ENCODE measurements around the gene LRG1. TPM values are rescaled to one million over a fixed set of nuclear protein-coding genes. Genes with fewer than 3 reads are reported as not detected.

LRG1 gene
- total and polyA plus RNA-seq, 2 experiments from 2014 or later = 0.66 to 0.68 TPM

DNA sequence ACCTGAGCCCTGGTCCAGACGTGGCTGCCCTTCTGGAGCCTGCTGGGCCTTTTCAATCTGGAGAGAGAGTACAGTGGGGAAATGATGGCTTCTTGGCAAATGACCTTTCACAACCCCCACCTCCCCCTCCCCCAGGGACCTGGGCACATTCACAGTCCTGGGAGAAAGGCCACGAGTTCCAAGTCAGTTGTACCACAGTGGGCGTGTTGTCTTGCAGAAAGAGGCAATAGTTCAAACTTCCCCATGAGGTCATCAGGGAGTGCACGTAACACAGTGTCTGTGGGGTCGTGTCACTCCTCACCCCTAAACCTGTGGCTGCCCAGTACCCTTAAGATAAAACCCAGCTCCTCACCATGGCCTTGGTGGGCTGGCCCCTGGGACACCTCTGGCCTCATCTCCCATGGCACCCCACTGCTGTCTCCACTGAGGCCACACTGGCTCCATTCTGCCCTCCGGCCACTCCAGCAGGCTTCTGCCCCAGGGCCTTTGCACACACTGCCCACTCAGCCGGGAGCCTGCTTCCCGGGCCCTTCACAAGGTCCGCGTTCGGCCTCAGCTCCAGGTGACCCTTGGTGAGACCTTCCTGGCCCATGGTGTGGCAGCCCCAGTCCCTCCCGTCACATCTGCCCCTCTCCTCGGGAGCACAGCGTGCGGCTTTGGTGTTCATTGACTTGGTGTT, 34.8 kb downstream of the LRG1 start:
- TF ChIP-seq CTCF (IDR thresholded peaks at IDR 0.05; ENCODE audit: low read depth, low read length) = no peak
- Histone ChIP-seq H3K27me3 (no peaks in the 10 kb centered on the region), H3K36me3 (peaks cover 4% of the 10 kb centered on the region), H3K9me3 (ENCODE audit: low read depth) (no peaks in the 10 kb centered on the region), H3K4me1 (ENCODE audit: low read depth) (no peaks in the 10 kb centered on the region), H3K4me3 (no peak overlapping the region), H3K27ac (no peak overlapping the region)
- no peak for DNase-seq (ENCODE audit: low read depth in 1 of 2, low spot score in 1 of 2)

DNA sequence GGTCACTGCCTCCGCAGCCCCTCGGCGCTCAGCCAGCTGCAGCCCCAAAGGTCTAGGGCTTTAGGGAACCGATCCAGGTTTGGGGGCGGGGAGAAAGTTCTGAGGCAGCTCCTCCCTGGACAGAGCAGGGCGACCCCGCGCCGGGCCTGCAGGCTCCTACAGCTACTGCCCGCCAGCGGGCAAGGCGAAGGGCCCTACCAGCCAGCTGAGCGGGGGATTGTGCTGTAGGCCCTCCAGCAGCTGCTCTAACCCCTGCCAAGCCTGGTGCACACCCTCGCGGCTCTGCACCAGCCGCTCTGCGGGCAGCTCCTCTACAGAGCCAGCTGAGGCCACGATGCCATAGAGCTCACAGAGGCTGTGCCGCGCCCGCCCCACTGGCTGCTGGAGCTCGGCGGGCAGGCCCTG, 35.5 kb downstream of the LRG1 start:
- no peak for DNase-seq (ENCODE audit: low read depth in 1 of 2, low spot score in 1 of 2)
- no peak overlapping the region for H3K4me3 ChIP-seq
- peaks cover 9% of the 10 kb centered on the region for H3K36me3 ChIP-seq
- no peak for TF ChIP-seq CTCF (IDR thresholded peaks at IDR 0.05; ENCODE audit: low read depth, low read length)
- H3K27me3 ChIP-seq = no peaks in the 10 kb centered on the region
- H3K27ac ChIP-seq = no peak overlapping the region
- H3K9me3 ChIP-seq (ENCODE audit: low read depth) = no peaks in the 10 kb centered on the region
- H3K4me1 ChIP-seq (ENCODE audit: low read depth) = no peaks in the 10 kb centered on the region

DNA sequence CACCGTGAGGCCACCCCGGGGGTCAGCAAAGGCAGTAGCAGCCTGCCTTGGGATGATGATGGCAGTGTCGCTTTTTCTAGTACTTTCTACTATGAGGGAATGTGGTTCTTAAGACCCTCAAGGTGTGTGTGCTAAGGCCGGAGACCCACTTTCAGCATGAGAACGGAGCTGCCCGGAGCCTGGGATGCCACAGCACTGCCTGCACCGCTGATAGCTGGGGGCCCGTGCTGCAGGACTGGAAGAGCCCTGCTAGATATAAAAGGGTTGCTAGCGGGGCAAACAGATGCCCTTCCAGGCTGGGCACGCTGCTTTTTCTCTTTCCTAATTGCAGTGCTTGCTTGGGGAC, 36.0 kb downstream of the LRG1 start:
- TF ChIP-seq CTCF (IDR thresholded peaks at IDR 0.05; ENCODE audit: low read depth, low read length) = no peak
- no peaks in the 10 kb centered on the region for H3K4me1 ChIP-seq (ENCODE audit: low read depth)
- no peak overlapping the region for H3K27ac ChIP-seq
- H3K9me3 ChIP-seq (ENCODE audit: low read depth) = no peaks in the 10 kb centered on the region
- DNase-seq (ENCODE audit: low read depth in 1 of 2, low spot score in 1 of 2) = no peak
- H3K36me3 ChIP-seq = peaks cover 9% of the 10 kb centered on the region
- no peaks in the 10 kb centered on the region for H3K27me3 ChIP-seq
- no peak overlapping the region for H3K4me3 ChIP-seq

DNA sequence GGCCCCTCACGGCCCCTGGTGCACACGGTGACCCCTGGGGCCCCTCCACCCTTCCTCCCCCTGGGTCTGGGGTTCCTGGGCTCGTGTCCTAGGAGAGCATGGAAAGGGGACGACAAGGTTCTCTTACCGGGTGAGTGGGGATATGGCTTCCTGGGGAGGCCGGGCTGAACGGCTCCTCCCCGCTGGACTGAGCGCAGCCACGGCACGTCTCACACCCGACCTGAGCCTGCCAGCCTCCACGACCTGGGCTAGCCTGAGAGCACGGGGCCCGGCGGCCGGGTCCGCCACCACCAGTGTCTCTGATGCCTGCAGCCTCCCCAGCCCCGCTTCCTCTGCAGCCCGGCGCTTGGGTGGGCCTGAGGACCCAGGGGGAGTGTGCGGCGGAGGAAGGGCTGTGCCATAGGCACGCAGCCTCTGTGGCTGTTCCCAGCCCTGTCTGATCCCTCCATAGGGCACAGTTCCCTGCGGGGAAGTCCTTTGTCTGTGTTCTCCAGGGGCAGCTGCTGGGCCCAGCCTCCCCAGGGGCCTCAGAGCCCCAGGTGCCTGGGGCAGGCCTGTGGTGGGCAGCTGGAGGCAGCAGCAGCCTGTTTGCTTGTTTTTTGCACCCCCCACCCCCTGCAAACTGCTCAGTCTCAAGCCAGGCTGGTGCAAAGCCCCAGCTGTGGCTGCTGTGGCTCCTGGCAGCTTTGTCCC, 36.6 kb downstream of the LRG1 start:
- Histone ChIP-seq H3K9me3 (ENCODE audit: low read depth) (no peaks in the 10 kb centered on the region), H3K4me1 (ENCODE audit: low read depth) (no peaks in the 10 kb centered on the region), H3K4me3 (no peak overlapping the region), H3K27me3 (no peaks in the 10 kb centered on the region), H3K27ac (no peak overlapping the region), H3K36me3 (peaks cover 13% of the 10 kb centered on the region)
- DNase-seq (ENCODE audit: low read depth in 1 of 2, low spot score in 1 of 2) = no peak
- no peak for TF ChIP-seq CTCF (IDR thresholded peaks at IDR 0.05; ENCODE audit: low read depth, low read length)

DNA sequence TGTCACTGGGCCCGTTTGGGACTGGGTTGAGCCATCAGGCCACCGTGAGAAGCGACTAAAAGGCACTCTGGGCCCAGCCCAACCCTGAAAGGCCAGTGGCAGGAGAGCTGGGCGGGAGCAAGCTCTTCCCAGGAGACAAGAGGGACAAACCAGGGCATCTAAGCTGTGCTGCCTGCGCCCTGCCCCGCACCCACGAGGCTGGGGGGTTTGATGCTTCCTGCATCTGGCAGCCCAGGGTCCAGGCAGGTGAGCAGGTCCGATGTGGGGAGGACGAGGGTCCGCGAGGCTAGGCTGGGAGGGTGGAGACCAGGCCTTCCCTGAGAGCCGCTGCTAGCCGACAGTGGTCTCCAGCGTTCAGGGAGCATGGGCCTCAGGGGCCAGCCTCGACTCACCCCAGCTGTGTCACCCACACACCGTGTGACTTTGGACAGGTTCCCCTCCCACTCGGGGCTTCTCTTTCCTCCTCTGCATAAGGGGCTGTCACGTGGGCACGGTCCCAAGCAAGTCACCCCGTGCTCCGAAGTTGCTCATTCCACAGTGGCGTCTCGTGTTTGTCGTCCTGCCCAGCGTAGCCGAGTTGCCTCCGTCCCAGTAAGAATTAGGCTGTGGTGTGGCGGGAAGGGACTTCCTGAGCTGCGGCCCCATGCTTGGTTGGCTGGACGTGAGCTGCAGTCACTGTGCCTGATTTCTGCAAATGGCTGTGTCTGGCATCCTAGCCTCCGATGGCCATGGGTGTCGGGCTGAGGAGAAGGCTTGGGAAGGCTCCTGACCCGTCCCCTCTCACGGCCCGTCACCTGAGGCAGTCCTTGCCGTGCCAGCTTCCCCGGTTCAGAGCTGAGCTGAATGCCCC, 37.3 kb downstream of the LRG1 start:
- Histone ChIP-seq H3K4me1 (ENCODE audit: low read depth) (no peaks in the 10 kb centered on the region), H3K27ac (no peak overlapping the region), H3K36me3 (peaks cover 14% of the 10 kb centered on the region), H3K4me3 (no peak overlapping the region), H3K27me3 (no peaks in the 10 kb centered on the region), H3K9me3 (ENCODE audit: low read depth) (no peaks in the 10 kb centered on the region)
- no peak for TF ChIP-seq CTCF (IDR thresholded peaks at IDR 0.05; ENCODE audit: low read depth, low read length)
- DNase-seq (ENCODE audit: low read depth in 1 of 2, low spot score in 1 of 2) = no peak
